ENCODE data around the gene DAND5. TPM values are rescaled to one million over a fixed set of nuclear protein-coding genes. Genes with fewer than 3 reads are reported as not detected.

Gene DAND5
- total RNA-seq, 3 donors from 2014 or later (not counting 1 experiment from before 2014, with no cell fraction given), result not detected

DNA sequence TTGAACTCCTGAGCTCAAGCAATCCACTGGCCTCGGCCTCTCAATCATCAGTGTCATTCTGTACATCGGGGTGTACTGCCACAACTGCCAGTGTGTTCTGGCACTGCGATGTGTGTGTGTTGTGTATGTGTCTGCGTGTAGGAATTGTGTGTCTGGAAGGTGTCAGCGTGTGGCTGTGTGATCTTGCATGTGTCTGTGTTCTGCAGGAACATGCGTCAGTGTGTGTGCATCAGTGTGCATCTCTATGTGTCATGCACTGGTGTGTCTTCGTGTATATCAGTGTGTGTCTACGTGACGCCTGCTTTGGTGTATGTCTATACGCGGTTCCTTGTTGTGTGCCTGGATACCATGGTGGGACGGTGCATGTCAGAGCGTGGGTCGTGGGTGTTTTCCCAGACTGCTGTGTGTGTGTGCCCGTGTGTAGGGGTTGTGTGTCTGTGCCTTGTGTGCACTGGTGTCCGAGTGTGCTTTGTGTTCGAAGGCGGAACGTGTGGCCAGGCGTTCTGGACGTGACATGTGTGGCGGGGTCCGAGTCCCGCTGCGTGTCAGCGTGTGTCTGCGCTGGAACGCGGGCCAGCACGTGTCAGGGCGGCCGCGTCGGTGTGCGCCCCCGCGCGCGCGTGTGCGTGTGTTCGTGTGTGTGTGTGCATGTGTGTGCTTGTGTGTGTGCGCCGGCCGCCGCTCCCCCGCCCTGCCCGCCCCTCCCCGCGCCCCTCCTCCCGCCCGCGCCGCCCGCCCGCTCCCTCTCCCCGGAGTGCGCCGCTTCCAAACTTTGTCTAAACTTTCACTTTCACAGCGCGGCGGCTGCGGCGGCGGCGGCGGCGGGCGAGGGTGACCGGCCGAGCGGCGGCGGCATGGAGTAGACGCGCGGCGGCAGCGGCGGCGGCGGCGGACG is 25.6 kb downstream of the DAND5 start, which contains the start of gene NFIX:
Gene NFIX (plus strand): TSS at position 775 of the 895 bp plus-strand sequence. CDS start 363 bp downstream, outside the sequence.
- H3K27me3 Mint-ChIP-seq (ENCODE audit: low read depth in 2 of 2), result peaks cover 16 to 43% of the 10 kb centered on the region in 2 donors
- peaks cover 6 to 11% of the 10 kb centered on the region in 2 donors for H3K4me1 Mint-ChIP-seq
- 9% methylated on average over 84 of the region's 84 CpGs for WGBS (ENCODE audit: insufficient coverage)
- H3K9me3 Mint-ChIP-seq, result no peaks in the 10 kb centered on the region
- ATAC-seq (peak; percentile 46 to 67 (median 59)), DNase-seq (peak; percentile 60 to 66)
- TF ChIP-seq, protein P1, sequence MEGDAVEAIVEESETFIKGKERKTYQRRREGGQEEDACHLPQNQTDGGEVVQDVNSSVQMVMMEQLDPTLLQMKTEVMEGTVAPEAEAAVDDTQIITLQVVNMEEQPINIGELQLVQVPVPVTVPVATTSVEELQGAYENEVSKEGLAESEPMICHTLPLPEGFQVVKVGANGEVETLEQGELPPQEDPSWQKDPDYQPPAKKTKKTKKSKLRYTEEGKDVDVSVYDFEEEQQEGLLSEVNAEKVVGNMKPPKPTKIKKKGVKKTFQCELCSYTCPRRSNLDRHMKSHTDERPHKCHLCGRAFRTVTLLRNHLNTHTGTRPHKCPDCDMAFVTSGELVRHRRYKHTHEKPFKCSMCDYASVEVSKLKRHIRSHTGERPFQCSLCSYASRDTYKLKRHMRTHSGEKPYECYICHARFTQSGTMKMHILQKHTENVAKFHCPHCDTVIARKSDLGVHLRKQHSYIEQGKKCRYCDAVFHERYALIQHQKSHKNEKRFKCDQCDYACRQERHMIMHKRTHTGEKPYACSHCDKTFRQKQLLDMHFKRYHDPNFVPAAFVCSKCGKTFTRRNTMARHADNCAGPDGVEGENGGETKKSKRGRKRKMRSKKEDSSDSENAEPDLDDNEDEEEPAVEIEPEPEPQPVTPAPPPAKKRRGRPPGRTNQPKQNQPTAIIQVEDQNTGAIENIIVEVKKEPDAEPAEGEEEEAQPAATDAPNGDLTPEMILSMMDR (IDR thresholded peaks at IDR 0.05), result no peak
- H3K4me1 ChIP-seq (ENCODE audit: control insufficient read depth, insufficient read depth, low read length), result peaks cover 12% of the 10 kb centered on the region
- intact Hi-C loops (cut with micrococcal nuclease), result no loop called here
- H3K36me3 Mint-ChIP-seq, result no peaks in the 10 kb centered on the region
- peak within 1 kb of the TSS; percentile 91 for H3K4me3 Mint-ChIP-seq
- H3K27me3 ChIP-seq (ENCODE audit: control insufficient read depth, insufficient read depth, low read length), result peaks cover 5% of the 10 kb centered on the region
- peak within 1 kb of the TSS; percentile 33 for H3K4me3 ChIP-seq (ENCODE audit: low read length)
- no peak within 1 kb of the TSS for H3K27ac ChIP-seq (ENCODE audit: low read length)
- no peaks in the 10 kb centered on the region for H3K36me3 ChIP-seq (ENCODE audit: control insufficient read depth, insufficient read depth, low read length)
- H3K27ac Mint-ChIP-seq, result peak within 1 kb of the TSS; percentile 60 to 85
- H3K9me3 ChIP-seq (ENCODE audit: control insufficient read depth, insufficient read depth, low read length), result no peaks in the 10 kb centered on the region

DNA sequence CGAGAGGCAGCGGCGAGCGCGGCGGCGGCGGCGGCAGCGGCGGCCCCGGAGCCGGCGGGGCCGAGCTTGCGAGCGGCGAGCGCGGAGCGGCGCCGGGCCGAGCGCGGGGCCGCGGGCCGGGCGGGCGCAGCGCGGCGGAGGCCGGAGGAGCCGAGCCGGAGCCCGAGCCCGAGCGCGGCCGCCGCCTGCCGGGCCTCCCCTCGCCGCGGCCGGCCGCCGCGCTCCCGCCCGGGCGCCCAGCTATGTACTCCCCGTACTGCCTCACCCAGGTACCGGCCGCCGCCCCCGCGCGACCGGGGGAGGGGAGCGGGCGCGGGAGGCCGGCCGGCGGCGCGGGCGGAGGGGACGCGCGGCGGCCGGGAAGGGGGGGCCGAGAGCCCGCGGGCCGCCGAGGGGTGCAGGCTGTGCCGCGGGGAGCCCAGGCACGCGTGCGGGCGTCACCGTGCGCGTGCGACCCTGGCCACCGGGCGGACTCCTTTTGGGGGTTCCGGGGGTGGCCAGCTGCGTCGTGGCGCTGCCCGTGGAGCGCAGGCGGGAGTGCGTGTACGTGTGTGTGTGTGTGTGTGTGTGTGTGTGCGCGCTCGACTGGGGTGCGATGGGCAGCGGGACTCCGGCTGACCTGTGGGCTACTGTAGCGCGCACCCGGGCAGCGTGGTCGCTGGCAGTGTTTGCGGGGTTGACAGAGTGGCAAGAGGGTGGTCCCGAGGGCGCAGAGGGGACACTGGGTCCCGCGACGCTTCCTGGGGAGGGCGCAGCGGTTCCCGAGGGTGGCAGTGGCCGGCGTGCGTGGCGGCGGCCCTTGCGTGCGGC is 26.4 kb downstream of the DAND5 start:
- Mint-ChIP-seq H3K27ac (peak overlapping the region in 1 of 2 donors; percentile 52), H3K4me1 (peaks cover 6 to 11% of the 10 kb centered on the region in 2 donors), H3K4me3 (peak overlapping the region; percentile 91), H3K36me3 (no peaks in the 10 kb centered on the region), H3K9me3 (no peaks in the 10 kb centered on the region), H3K27me3 (ENCODE audit: low read depth in 2 of 2) (peaks cover 19 to 41% of the 10 kb centered on the region in 2 donors)
- Histone ChIP-seq H3K36me3 (ENCODE audit: control insufficient read depth, insufficient read depth, low read length) (no peaks in the 10 kb centered on the region), H3K4me1 (ENCODE audit: control insufficient read depth, insufficient read depth, low read length) (peaks cover 12% of the 10 kb centered on the region), H3K27me3 (ENCODE audit: control insufficient read depth, insufficient read depth, low read length) (peaks cover 5% of the 10 kb centered on the region), H3K27ac (ENCODE audit: low read length) (no peak overlapping the region), H3K4me3 (ENCODE audit: low read length) (peak overlapping the region; percentile 33), H3K9me3 (ENCODE audit: control insufficient read depth, insufficient read depth, low read length) (no peaks in the 10 kb centered on the region)
- DNase-seq (peak in 1 of 2 donors; percentile 45), ATAC-seq (peak in 2 of 3 donors; percentile 36)
- intact Hi-C loops (cut with micrococcal nuclease), result no loop called here
- TF ChIP-seq, protein P1 (IDR thresholded peaks at IDR 0.05), result no peak
- WGBS (ENCODE audit: insufficient coverage), result under 1% methylated on average over 129 of the region's 129 CpGs

DNA sequence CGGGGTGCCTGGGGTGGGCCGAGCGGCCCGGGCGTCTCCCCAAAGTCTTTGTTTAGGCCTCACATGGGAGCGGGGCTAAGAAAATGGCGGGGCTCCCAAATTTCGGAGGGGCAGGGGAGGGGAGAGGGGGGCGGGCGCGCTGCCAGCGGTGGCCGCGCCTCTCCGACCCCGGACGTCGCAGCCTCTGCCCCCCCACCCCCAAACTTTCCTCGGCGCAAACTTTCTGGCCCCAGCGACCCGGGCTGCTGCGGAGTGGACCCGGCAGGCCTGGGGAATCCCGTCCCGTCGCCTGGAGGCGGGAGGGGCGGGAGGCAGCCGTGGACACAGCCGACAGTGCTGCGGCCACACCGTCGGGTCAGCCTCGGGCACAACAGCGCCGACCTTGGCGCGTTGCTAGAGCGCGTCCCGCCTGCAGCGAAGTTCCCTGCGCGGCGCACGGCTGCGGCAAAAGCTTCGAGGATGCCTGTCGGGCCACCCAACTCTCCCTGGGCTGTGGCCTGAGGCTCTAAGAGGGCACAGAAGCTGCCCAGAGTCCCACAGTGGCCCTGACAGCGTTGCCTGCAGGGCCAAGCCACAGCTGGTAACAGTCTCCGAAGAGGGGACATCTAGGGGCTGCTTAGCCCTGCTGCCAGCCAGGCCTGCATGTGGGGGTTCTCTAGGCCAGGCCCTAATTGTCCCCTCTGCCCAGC is 27.2 kb downstream of the DAND5 start:
- Histone ChIP-seq H3K27me3 (ENCODE audit: control insufficient read depth, insufficient read depth, low read length) (peaks cover 5% of the 10 kb centered on the region), H3K4me3 (ENCODE audit: low read length) (no peak overlapping the region), H3K4me1 (ENCODE audit: control insufficient read depth, insufficient read depth, low read length) (peaks cover 12% of the 10 kb centered on the region), H3K27ac (ENCODE audit: low read length) (no peak overlapping the region), H3K36me3 (ENCODE audit: control insufficient read depth, insufficient read depth, low read length) (no peaks in the 10 kb centered on the region), H3K9me3 (ENCODE audit: control insufficient read depth, insufficient read depth, low read length) (no peaks in the 10 kb centered on the region)
- Mint-ChIP-seq H3K36me3 (no peaks in the 10 kb centered on the region), H3K9me3 (no peaks in the 10 kb centered on the region), H3K4me1 (peaks cover 6 to 11% of the 10 kb centered on the region in 2 donors), H3K27ac (peak overlapping the region in 1 of 2 donors; percentile 52), H3K27me3 (ENCODE audit: low read depth in 2 of 2) (peaks cover 19 to 35% of the 10 kb centered on the region in 2 donors), H3K4me3 (peak overlapping the region; percentile 55)
- no peak for ATAC-seq
- no peak for DNase-seq
- intact Hi-C loops (cut with micrococcal nuclease), result no loop called here
- TF ChIP-seq, protein P1 (IDR thresholded peaks at IDR 0.05), result no peak
- WGBS (ENCODE audit: insufficient coverage), result 47% methylated on average over 49 of the region's 52 CpGs
